HG02973 (cell line): Measurements from ENCODE around the gene STAT3.
A peak's percentile ranks its signal among the peaks of the same experiment; 100 is the strongest.
"Not testable (repeated sequence)": the region's sequence is repeated elsewhere in the genome, so short reads cannot be mapped to it uniquely, and the experiment has no call there.

Source experiments
- ATAC-seq: cut with Tn5 transposase; IDR thresholded peaks from one replicate; pipeline ENCODE4 v1.9.1; 2021; ENCODE audit warnings: moderate library complexity; ENCODE audit not compliant: unreplicated experiment

STAT3 gene

GRCh38 chr17:42303694-42304093, 84.5 kb downstream of the STAT3 start:
- ATAC-seq: no peak

DNA sequence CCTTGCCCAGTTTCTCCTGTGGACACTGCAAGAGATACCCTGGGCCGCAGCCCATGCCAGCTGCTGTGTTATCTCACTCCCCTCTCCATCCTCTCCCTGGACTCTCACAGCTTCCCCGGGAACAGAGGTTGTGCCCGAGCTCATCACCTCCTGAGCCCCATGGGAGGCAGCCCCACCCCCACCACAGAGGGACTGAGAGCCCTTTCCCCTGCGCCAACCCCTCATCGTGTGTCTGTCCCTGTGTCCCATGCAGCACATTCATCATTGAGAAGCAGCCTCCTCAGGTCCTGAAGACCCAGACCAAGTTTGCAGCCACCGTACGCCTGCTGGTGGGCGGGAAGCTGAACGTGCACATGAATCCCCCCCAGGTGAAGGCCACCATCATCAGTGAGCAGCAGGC, 87.2 kb downstream of the STAT3 start:
- ATAC-seq: no peak

DNA sequence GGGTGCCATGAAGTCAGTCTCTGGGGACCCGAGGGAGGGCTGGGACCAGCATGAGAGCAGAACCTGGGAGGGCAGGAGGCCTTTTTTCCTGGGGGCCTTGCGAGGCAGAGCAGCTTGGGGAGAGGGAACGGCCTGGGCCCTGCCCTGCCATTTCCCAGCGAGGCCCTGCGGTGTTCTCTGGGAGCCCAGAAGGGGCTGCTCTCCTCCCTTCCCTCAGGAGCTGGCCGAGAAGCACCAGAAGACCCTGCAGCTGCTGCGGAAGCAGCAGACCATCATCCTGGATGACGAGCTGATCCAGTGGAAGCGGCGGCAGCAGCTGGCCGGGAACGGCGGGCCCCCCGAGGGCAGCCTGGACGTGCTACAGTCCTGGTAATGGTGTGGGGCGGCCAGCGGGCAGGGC, 88.3 kb downstream of the STAT3 start:
- ATAC-seq: not testable (repeated sequence)

GRCh38 chr17:42299361-42299760, 88.9 kb downstream of the STAT3 start:
- ATAC-seq: not testable (repeated sequence)

- ATAC-seq: not testable (repeated sequence)
Observed at GRCh38 chr17:42297775-42298174, 90.5 kb downstream of the STAT3 start.

- no peak for ATAC-seq
Observed at GRCh38 chr17:42296012-42296411, 92.2 kb downstream of the STAT3 start.

GRCh38 chr17:42294469-42295398, 93.5 kb downstream of the STAT3 start:
- ATAC-seq: no peak

DNA sequence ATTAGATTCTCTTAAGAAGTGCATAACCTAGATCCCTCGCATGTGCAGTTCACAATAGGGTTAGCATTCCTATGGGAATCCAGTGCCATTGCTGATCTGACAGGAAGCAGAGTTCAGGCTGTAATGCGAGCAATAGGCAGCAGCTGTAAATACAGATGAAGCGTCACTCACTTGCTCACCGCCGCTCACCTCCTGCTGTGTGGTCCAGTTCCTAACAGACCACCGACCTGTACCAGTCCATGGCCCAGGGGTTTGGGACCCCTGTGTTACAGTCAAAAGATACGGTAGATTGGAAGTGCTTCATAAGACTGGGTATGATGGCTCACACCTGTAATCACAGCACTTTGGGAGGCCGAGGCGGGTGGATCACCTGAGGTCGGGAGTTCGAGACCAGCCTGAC, 97.1 kb downstream of the STAT3 start:
- ATAC-seq: no peak

DNA sequence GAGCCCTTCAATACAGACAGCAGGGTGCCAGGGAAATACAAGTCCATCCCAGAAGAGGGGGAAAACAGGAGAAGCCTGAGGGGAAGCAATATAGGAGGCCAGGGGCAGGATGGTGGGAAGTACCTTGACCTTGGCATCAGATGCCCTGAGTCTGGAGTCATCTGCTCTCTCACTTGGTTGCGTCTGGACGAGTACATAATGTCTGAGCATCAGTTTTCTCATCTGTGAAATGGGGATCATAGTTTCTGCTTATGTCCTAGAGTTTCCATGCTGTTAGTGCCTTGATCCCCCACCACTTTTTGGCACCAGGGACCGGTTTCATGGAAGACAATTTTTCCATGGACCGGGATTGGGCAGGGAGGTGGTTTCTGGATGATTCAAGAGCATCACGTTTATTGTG, 97.7 kb downstream of the STAT3 start:
- ATAC-seq: no peak

DNA sequence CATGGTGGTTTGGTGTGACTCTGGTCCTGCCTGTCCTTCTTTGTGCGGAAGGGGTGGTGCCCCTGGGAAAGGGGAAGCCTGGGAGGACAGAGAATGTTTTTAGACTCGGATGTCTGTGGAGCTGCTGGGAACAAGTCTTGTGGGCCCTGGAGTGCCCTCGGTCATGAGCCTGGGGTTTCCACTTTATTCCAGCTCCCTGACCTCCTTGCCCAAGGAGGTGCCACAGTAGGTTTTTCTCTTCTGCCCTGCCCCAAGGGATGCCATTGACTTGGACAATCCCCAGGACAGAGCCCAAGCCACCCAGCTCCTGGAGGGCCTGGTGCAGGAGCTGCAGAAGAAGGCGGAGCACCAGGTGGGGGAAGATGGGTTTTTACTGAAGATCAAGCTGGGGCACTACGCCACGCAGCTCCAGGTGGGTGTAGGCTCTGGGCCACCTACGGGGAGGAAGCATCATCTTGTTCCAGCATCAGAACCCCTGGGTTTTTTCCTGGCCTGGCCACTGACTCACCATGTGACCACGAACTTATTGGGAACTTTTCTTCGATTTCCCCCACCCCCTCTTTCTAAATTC, 98.5 kb downstream of the STAT3 start:
- ATAC-seq: no peak

- ATAC-seq: peak; percentile 14
Observed at GRCh38 chr17:42288803-42289610, 99.2 kb downstream of the STAT3 start.

DNA sequence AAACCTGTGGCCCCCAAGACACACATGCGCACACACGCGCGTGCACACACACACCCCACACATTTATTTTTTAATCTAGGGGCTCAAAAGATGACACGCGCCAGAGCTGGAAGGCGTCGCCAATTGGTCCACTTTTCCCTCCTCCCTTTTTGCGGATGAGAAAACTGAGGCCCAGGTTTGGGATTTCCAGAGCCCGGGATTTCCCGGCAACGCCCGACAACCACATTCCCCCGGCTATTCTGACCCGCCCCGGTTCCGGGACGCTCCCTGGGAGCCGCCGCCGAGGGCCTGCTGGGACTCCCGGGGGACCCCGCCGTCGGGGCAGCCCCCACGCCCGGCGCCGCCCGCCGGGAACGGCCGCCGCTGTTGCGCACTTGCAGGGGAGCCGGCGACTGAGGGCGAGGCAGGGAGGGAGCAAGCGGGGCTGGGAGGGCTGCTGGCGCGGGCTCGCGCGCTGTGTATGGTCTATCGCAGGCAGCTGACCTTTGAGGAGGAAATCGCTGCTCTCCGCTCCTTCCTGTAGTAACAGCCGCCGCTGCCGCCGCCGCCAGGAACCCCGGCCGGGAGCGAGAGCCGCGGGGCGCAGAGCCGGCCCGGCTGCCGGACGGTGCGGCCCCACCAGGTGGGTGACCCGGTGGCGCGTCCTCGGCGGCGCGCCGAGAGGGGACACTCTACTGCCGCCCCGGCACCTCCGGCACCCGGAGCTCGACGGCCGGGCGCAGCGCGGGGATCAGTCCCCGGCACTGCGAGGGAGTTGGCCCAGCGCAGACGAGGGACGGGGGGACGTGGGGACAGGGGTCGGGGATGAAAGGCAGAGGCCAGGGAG, 100.1 kb downstream of the STAT3 start, which contains the start of gene STAT5A:
Gene STAT5A, plus strand, starts transcription at position 522 of the 826 bp plus-strand sequence. CDS start 914 bp downstream, outside the sequence.
- ATAC-seq: peak; percentile 56

DNA sequence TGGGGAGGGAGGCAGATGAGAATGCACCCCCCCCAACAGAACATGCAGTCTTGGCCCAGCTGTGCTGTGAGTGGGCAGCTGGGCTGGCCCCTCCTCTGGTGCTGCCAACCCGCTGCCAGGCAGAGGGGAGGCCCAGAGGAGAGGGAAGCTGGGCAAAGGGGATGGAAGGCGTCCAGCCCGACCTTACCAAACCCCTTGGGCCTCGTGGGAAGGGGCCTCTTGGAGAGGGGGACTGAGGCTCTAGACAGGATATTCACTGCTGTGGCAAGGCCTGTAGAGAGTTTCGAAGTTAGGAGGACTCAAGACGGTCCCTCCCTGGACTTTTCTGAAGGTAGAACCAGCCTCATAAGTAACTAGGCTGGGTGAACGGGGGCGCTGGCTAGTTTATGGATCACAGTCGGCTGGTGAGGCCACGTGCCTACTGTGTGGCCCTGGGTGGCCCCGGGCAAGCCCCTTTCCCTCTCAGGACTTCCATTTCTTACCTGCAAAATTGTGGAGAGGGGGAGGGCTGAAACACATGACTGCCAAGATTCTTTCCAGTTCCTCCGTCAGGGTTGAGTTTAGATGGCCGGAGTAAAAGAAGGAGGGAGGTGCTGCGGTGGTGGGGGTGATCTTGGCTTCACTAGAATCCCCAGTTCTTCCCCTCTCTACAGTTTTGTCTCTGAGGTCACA, 100.8 kb downstream of the STAT3 start:
- no peak for ATAC-seq

GRCh38 chr17:42286411-42287221, 101.6 kb downstream of the STAT3 start:
- ATAC-seq: no peak

DNA sequence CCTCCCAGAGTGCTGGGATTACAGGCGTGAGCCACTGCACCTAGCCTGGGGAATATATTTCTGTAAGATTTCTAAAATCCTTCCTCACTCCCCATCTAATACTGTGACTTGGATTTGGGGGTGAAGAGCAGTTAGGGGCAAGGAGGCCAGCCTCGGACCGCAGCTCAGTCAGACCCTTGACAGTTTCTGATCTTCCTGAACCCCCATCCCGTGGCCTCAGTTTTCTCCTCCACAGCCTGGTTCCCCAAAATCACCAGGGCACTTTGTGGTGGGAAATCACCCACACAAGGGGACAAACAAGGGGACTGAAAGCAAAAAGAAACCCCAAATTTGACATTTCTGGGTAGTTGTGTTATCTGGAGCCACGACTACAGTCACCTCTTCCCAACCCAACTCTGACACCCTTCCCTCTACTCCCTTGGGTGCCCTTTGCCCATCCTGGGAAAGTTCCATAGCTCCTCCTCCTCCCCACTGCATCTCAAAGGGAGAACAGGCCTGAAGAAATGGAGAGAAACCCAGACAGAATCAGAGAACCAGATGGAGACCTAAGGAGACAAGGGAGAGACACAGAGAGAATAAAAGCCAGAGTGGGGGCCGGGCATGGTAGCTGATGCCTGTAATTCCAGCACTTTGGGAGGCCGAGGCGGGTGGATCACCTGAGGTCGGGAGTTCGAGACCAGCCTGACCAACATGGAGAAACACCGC, 102.7 kb downstream of the STAT3 start:
- ATAC-seq: no peak

GRCh38 chr17:42284566-42284965, 103.7 kb downstream of the STAT3 start:
- no peak for ATAC-seq

GRCh38 chr17:42284024-42284369, 104.2 kb downstream of the STAT3 start:
- ATAC-seq: no peak

- ATAC-seq: no peak
Observed at GRCh38 chr17:42283241-42284023, 104.8 kb downstream of the STAT3 start.
